PC-9 (cell line): ENCODE results near the gene COL4A1. TPM values are rescaled to one million over a fixed set of nuclear protein-coding genes. Genes with fewer than 3 reads are reported as not detected.
A peak's percentile ranks its signal among the peaks of the same experiment; 100 is the strongest.

Experiments
- Bru-seq: library from RNA; stranded (reverse); fragments of 400-500 nt; gene quantifications from one replicate; lab custom pipeline; 2021; lab: Mats Ljungman, UMichigan
- BruChase-seq, 2 experiments: library from RNA; stranded (reverse); fragments of 400-500 nt; gene quantifications; one replicate each; lab custom pipeline; 2021; lab: Mats Ljungman, UMichigan
- BruUV-seq: library from RNA; stranded (reverse); fragments of 400-500 nt; replicated peaks from 2 replicates; lab custom pipeline; 2021; lab: Mats Ljungman, UMichigan
- CTCF ChIA-PET: fragments of 300-600 bp; sonication (Branson Sonifier 250); formaldehyde crosslinking; loops from one replicate; lab custom pipeline; 2022; ENCODE audit warnings: antibody characterized with exemption; lab: Charles Lee
- POLR2A ChIA-PET: fragments of 300-600 bp; sonication (Branson Sonifier 250); formaldehyde crosslinking; loops from one replicate; lab custom pipeline; 2022; ENCODE audit warnings: antibody characterized with exemption; ENCODE audit not compliant: unreplicated experiment; lab: Charles Lee
- DNase-seq, 2 experiments: peaks; one replicate each; pipeline versions ENCODE4 v3.0.0 to v3.0.0-alpha.2; 2015 to 2022; ENCODE audit warnings: mixed read lengths in 1 of 2
- H2AFZ ChIP-seq: fragments of 200-600 bp; sonication (generic); 2 replicates; pipeline ENCODE4 v1.8.1; 2017; ENCODE audit warnings: antibody characterized with exemption
- H3F3A ChIP-seq: fragments of 200-600 bp; sonication (generic); 2 replicates; pipeline ENCODE4 v1.8.1; 2017; ENCODE audit warnings: antibody characterized with exemption, mild to moderate bottlenecking, low read depth; ENCODE audit not compliant: insufficient read depth
- H3K27ac ChIP-seq: fragments of 200-600 bp; sonication (generic); 2 replicates; pipeline ENCODE4 v1.6.1; 2016; ENCODE audit warnings: mixed run types
- H3K27me3 ChIP-seq: fragments of 200-600 bp; sonication (generic); 2 replicates; pipeline ENCODE4 v1.6.1; 2016; ENCODE audit warnings: low read depth, mixed run types; ENCODE audit not compliant: insufficient read depth
- H3K36me3 ChIP-seq: fragments of 200-600 bp; sonication (generic); 2 replicates; pipeline ENCODE4 v1.6.1; 2016; ENCODE audit warnings: low read depth, mixed run types
- H3K4me1 ChIP-seq: fragments of 200-600 bp; sonication (generic); replicated peaks from 2 replicates; pipeline ENCODE4 v1.6.1; 2016; ENCODE audit warnings: mixed run types; ENCODE audit not compliant: insufficient read depth
- H3K4me2 ChIP-seq: fragments of 200-600 bp; sonication (generic); 2 replicates; pipeline ENCODE4 v1.6.1; 2017; ENCODE audit warnings: mixed run types
- H3K4me3 ChIP-seq: fragments of 200-600 bp; sonication (generic); 2 replicates; pipeline ENCODE4 v1.6.1; 2016; ENCODE audit warnings: mixed run types
- H3K79me2 ChIP-seq: fragments of 200-600 bp; sonication (generic); 2 replicates; pipeline ENCODE4 v1.6.1; 2017; ENCODE audit warnings: low read depth, mixed run types
- H3K9me2 ChIP-seq: fragments of 200-600 bp; sonication (generic); 2 replicates; pipeline ENCODE4 v1.8.1; 2017; ENCODE audit warnings: mild to moderate bottlenecking; ENCODE audit not compliant: insufficient read depth
- H3K9me3 ChIP-seq: fragments of 200-600 bp; sonication (generic); 2 replicates; pipeline ENCODE4 v1.8.1; 2016; ENCODE audit warnings: low read depth; ENCODE audit not compliant: insufficient read depth
- H4K20me1 ChIP-seq: fragments of 200-600 bp; sonication (generic); 2 replicates; pipeline ENCODE4 v1.8.1; 2017; ENCODE audit not compliant: insufficient read depth
- EZH2 ChIP-seq: fragments of 200-600 bp; sonication (generic); IDR thresholded peaks from 2 replicates; pipeline ENCODE4 v1.8.0; 2017; ENCODE audit warnings: antibody characterized with exemption, low read depth
- intact Hi-C: fragments of 100-400 bp; cut with micrococcal nuclease; formaldehyde crosslinking; loops from one replicate; pipeline ENCODE4 v1.10.0; 2022; ENCODE audit not compliant: unreplicated experiment
- long read RNA-seq: library from polyadenylated mRNA; stranded (forward); transcript quantifications from one replicate; pipeline ENCODE4 v2.0.0, GENCODE V29; 2022
- total RNA-seq: library from RNA; stranded (reverse); gene quantifications from 2 replicates; pipeline ENCODE4 v1.2.3, GENCODE V29; 2021
- TF ChIP-seq, protein P1 (sequence below): fragments of 200-600 bp; sonication (generic); conservative IDR thresholded peaks from 2 replicates; pipeline ENCODE4 v1.6.1; 2017; ENCODE audit warnings: mixed run types, antibody characterized with exemption, mild to moderate bottlenecking, moderate library complexity

Gene COL4A1
- total RNA-seq = 12.3 and 24.5 TPM in 2 replicates
- percentile 48 among the genes with signal in this experiment for Bru-seq, nascent RNA
- BruChase-seq, experiment 1, labeled RNA remaining after a 2-hour chase = percentile 39 among the genes with signal in this experiment
- percentile 54 among the genes with signal in this experiment for BruChase-seq, experiment 2, labeled RNA remaining after a 6-hour chase
- long read RNA-seq, partial matches to known transcripts = 9 of 17 reads
- long read RNA-seq, other reads (novel, unspliced or antisense) = 6 of 17 reads

DNA sequence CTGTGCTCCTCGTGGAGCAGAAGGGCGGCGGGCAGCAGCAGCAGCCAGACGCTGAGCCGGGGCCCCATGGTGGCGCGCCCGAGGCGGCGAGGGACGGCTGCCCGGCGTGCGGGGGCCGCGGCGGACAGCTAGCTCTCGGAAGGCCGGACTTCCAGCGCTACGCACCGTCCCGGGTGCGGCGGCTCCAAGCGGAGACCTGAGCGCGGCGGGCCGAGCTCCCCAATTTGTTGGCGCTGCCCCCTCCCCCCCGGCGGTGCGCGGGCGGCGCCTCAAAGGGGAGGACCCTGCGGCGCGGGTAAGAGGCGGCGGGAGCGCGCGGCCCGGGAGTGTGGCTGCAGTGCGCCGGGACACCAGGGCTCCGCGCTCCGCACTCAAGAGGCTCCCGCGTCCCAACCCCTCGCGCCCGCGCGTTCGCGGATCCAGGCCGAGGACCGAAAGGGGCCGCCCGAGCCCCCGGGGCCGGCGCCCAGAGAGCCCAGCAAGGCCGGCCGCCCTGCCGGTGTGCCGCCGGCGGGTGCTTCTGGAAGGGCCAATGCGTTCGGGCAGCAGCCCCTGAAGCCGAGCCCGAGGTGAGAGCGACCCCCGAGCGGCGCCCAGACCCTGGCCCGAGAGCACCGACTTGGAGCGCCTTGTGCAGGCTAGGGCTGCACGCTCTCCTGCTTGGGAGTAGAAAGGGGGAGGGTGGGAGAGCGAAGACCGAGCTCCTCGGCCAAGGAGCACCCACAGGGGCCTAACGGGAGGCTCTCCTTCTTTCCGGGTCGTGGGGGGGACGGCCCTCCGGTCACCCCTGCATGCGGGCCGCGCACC, at the start of gene COL4A1, which contains the start of gene COL4A2:
Gene COL4A1, minus strand, starts transcription at position 198 of the 807 bp plus-strand sequence. Its CDS starts 130 bp downstream, at position 68.
Gene COL4A2, plus strand, starts transcription at position 325 of the 807 bp plus-strand sequence. CDS start 620 bp downstream, outside the sequence.
- ChIA-PET CTCF (no interaction called here), POLR2A (no interaction called here)
- DNase-seq = no peak
- H2AFZ ChIP-seq = no peak within 1 kb of the TSS
- H3K36me3 ChIP-seq = no peaks in the 10 kb centered on the region
- H3K79me2 ChIP-seq = no peaks in the 10 kb centered on the region
- peaks cover 24% of the 10 kb centered on the region; the same call in 1 of the 2 replicates for H3F3A ChIP-seq
- no peaks in the 10 kb centered on the region for H3K27me3 ChIP-seq
- no TSS peak for BruUV-seq
- H3K9me3 ChIP-seq = no peaks in the 10 kb centered on the region
- H4K20me1 ChIP-seq = no peaks in the 10 kb centered on the region
- no peak within 1 kb of the TSS for H3K4me2 ChIP-seq
- no peak for TF ChIP-seq EZH2
- TF ChIP-seq, protein P1, sequence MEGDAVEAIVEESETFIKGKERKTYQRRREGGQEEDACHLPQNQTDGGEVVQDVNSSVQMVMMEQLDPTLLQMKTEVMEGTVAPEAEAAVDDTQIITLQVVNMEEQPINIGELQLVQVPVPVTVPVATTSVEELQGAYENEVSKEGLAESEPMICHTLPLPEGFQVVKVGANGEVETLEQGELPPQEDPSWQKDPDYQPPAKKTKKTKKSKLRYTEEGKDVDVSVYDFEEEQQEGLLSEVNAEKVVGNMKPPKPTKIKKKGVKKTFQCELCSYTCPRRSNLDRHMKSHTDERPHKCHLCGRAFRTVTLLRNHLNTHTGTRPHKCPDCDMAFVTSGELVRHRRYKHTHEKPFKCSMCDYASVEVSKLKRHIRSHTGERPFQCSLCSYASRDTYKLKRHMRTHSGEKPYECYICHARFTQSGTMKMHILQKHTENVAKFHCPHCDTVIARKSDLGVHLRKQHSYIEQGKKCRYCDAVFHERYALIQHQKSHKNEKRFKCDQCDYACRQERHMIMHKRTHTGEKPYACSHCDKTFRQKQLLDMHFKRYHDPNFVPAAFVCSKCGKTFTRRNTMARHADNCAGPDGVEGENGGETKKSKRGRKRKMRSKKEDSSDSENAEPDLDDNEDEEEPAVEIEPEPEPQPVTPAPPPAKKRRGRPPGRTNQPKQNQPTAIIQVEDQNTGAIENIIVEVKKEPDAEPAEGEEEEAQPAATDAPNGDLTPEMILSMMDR = no peak
- peaks cover 30% of the 10 kb centered on the region for H3K4me1 ChIP-seq
- intact Hi-C loops = no loop called here
- H3K9me2 ChIP-seq = no peaks in the 10 kb centered on the region
- no peak within 1 kb of the TSS for H3K4me3 ChIP-seq
- no peak within 1 kb of the TSS for H3K27ac ChIP-seq

DNA sequence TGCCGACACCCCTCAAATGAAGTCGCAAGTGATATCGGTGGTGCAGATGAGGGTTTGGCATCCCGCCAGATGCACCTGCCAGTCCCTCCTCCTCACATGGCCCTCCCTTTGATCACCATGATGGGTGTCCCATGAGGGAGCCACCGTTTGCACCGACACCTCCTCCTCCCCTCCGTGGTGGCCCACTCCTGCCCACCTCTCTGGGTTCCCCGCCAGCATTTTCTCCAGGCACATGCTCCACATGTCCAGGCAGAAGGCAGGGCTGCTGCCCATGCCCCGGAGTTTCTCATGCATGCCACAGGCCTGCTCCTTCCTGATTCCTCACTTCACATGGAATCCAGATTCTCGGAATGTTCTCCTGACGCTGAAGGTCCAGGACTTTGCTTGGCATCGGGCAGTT, 49.4 kb upstream of the COL4A1 start:
- POLR2A ChIA-PET = no interaction called here
- Histone ChIP-seq H3K9me3 (no peaks in the 10 kb centered on the region), H3K4me1 (no peaks in the 10 kb centered on the region), H3K27me3 (no peaks in the 10 kb centered on the region), H4K20me1 (no peaks in the 10 kb centered on the region), H3K9me2 (no peaks in the 10 kb centered on the region), H3F3A (no peaks in the 10 kb centered on the region), H3K27ac (no peak overlapping the region), H2AFZ (no peak overlapping the region), H3K36me3 (no peaks in the 10 kb centered on the region), H3K4me2 (no peak overlapping the region), H3K79me2 (no peaks in the 10 kb centered on the region), H3K4me3 (no peak overlapping the region)
- intact Hi-C loops = no loop called here
- DNase-seq = no peak
- no TSS peak for BruUV-seq
- TF ChIP-seq, protein P1 = no peak
- TF ChIP-seq EZH2 = no peak
- CTCF ChIA-PET = no interaction called here

DNA sequence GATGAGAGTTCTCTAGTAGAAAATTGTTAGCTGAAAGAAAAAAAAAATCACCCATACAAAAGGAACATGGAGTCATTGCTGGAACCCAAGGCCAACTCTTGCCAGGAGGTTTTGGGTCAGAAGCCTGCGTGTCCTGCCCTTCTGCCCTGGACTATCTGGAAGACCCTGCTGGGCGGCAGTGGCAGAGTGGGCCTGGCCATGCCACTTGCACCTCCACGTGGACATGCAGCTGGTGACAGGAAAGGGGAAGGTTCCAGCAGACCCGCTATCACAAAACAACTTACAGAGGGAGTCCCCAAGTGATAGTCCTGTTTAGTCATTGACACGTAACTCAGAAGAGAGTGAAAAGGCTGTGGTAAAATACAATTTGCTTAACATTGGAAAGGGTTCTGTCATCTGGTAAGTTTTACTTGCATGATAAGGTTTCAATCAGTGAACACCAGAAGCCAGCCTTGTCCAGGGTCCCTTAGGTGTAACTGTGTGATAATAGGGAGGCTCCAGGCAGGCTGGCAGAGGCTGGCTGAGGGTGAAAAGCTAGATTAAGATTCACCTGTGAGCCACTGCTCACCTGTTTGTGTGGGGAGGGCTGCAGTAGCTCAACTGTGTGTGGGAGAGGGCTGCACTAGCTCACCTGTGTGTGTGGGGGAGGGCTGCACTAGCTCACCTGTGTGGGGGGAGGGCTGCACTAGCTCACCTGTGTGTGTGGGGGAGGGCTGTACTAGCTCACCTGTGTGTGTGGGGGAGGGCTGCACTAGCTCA, 47.9 kb upstream of the COL4A1 start:
- no peak for DNase-seq
- Histone ChIP-seq H3K36me3 (no peaks in the 10 kb centered on the region), H3F3A (no peaks in the 10 kb centered on the region), H4K20me1 (no peaks in the 10 kb centered on the region), H3K4me3 (no peak overlapping the region), H2AFZ (no peak overlapping the region), H3K4me1 (no peaks in the 10 kb centered on the region), H3K27ac (no peak overlapping the region), H3K79me2 (no peaks in the 10 kb centered on the region), H3K4me2 (no peak overlapping the region), H3K27me3 (no peaks in the 10 kb centered on the region), H3K9me3 (no peaks in the 10 kb centered on the region), H3K9me2 (no peaks in the 10 kb centered on the region)
- TF ChIP-seq, protein P1 = no peak
- TF ChIP-seq EZH2 = no peak
- ChIA-PET CTCF (interaction anchor here (0.6 kb wide), 1 partner anchor 16 kb away, joined by 3 read pairs; no protein-coding TSS in a partner anchor), POLR2A (no interaction called here)
- intact Hi-C loops = no loop called here
- BruUV-seq = no TSS peak
